Erythroblast (primary cell): ENCODE measurements around the gene PMIS2.

Experiments
- GATA1 ChIP-seq: IDR thresholded peaks from 2 replicates; pipeline ENCODE4 v1.6.1; 2011; ENCODE audit warnings: low read depth, mild to moderate bottlenecking, control low read depth, low read length, moderate library complexity
- POLR2A ChIP-seq: IDR thresholded peaks from 2 replicates; pipeline ENCODE4 v1.6.1; 2011; ENCODE audit warnings: mild to moderate bottlenecking, low read length

DNA sequence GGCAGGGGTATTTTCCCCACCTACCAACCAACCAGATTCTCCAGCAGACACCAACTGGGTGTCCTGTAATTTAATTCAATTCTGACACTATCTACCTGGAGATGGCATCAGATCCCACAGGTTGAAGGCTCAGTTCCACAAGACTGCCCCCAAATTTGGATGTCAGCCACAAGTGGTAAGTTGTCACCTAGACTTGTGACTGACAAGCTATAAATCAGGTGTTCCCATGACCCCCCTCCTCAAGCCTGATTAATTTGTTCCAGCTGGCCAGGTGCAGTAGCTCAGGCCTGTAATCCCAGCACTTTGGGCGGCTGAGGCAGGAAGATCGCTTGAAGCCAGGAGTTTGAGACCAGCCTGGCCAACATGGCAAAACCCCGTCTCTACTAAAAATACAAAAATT, 16.0 kb downstream of the PMIS2 start:
- TF ChIP-seq POLR2A (no peak), GATA1 (no peak)
